SK-N-SH treated with all-trans-retinoic acid at 6 μM for 48 hours (cell line): ENCODE measurements around the gene KISS1.

ENCODE experiments used
- ATAC-seq: fragments of 200-7000 bp; cut with Tn5 transposase; 3 replicates; pipeline ENCODE4 v1.9.1; 2020; ENCODE audit warnings: mild to moderate bottlenecking, moderate library complexity
- ARNTL ChIP-seq: fragments of 450-650 bp; formaldehyde crosslinking; IDR thresholded peaks from 2 replicates; pipeline ENCODE4 v1.5.0; 2020; ENCODE audit warnings: low read depth, mild to moderate bottlenecking, moderate library complexity, borderline replicate concordance
- CREB5 ChIP-seq: fragments of 250-450 bp; sonication (Bioruptor Pico); IDR thresholded peaks from 2 replicates; pipeline ENCODE4 v1.5.1; 2020; ENCODE audit warnings: low read depth, mild to moderate bottlenecking, moderate library complexity
- CSDC2 ChIP-seq: fragments of 250-450 bp; sonication (Bioruptor Pico); IDR thresholded peaks from 2 replicates; pipeline ENCODE4 v1.5.0; 2020; ENCODE audit warnings: mild to moderate bottlenecking, moderate library complexity
- CSRNP3 ChIP-seq: fragments of 250-450 bp; sonication (Bioruptor Pico); IDR thresholded peaks from 2 replicates; pipeline ENCODE4 v1.5.1; 2021; ENCODE audit warnings: mild to moderate bottlenecking, moderate library complexity
- ESRRG ChIP-seq: fragments of 250-450 bp; sonication (Bioruptor Pico); IDR thresholded peaks from 2 replicates; pipeline ENCODE4 v1.6.1; 2021; ENCODE audit warnings: mild to moderate bottlenecking
- GLIS3 ChIP-seq: fragments of 250-450 bp; sonication (Bioruptor Pico); IDR thresholded peaks from 2 replicates; pipeline ENCODE4 v1.5.0; 2020; ENCODE audit warnings: mild to moderate bottlenecking, moderate library complexity
- ISL1 ChIP-seq: fragments of 250-450 bp; sonication (Bioruptor Pico); IDR thresholded peaks from 2 replicates; pipeline ENCODE4 v2.1.2; 2022; ENCODE audit warnings: mild to moderate bottlenecking, moderate library complexity
- OSR1 ChIP-seq: fragments of 250-450 bp; sonication (Bioruptor Pico); IDR thresholded peaks from 2 replicates; pipeline ENCODE4 v1.8.0; 2022; ENCODE audit warnings: moderate library complexity, mild to moderate bottlenecking, inconsistent platforms
- PATZ1 ChIP-seq: fragments of 250-450 bp; sonication (Bioruptor Pico); IDR thresholded peaks from 2 replicates; pipeline ENCODE4 v1.8.0; 2020; ENCODE audit warnings: mild to moderate bottlenecking, moderate library complexity, borderline replicate concordance
- POU6F1 ChIP-seq: fragments of 250-450 bp; sonication (Bioruptor Pico); IDR thresholded peaks from 2 replicates; pipeline ENCODE4 v1.8.0; 2021; ENCODE audit warnings: low read depth, mild to moderate bottlenecking, moderate library complexity, borderline replicate concordance
- PPARA ChIP-seq: fragments of 250-450 bp; sonication (Bioruptor Pico); IDR thresholded peaks from 2 replicates; pipeline ENCODE4 v1.5.0; 2020; ENCODE audit warnings: mild to moderate bottlenecking, borderline replicate concordance
- RARB ChIP-seq: fragments of 250-450 bp; sonication (Bioruptor Pico); IDR thresholded peaks from 2 replicates; pipeline ENCODE4 v1.8.0; 2021; ENCODE audit warnings: mild to moderate bottlenecking, moderate library complexity
- TCF4 ChIP-seq: fragments of 250-450 bp; sonication (Bioruptor Pico); IDR thresholded peaks from 2 replicates; pipeline ENCODE4 v1.8.0; 2021; ENCODE audit warnings: mild to moderate bottlenecking, moderate library complexity, borderline replicate concordance
- TOX ChIP-seq: fragments of 250-450 bp; sonication (Bioruptor Pico); IDR thresholded peaks from 2 replicates; pipeline ENCODE4 v1.8.0; 2021; ENCODE audit warnings: mild to moderate bottlenecking, moderate library complexity, borderline replicate concordance
- ZC3H10 ChIP-seq: fragments of 250-450 bp; sonication (Bioruptor Pico); IDR thresholded peaks from 2 replicates; pipeline ENCODE4 v1.5.1; 2021; ENCODE audit warnings: mild to moderate bottlenecking, moderate library complexity
- ZFP3 ChIP-seq: fragments of 250-450 bp; sonication (Bioruptor Pico); IDR thresholded peaks from 2 replicates; pipeline ENCODE4 v1.5.0; 2020; ENCODE audit warnings: mild to moderate bottlenecking, moderate library complexity
- ZFP30 ChIP-seq: fragments of 450-650 bp; formaldehyde crosslinking; IDR thresholded peaks from 2 replicates; pipeline ENCODE4 v1.5.0; 2022; ENCODE audit warnings: mild to moderate bottlenecking, moderate library complexity
- ZNF565 ChIP-seq: fragments of 450-650 bp; formaldehyde crosslinking; conservative IDR thresholded peaks from 2 replicates; pipeline ENCODE4 v1.5.0; 2020; ENCODE audit warnings: low read depth, mild to moderate bottlenecking, moderate library complexity
- ZNF70 ChIP-seq: fragments of 450-650 bp; formaldehyde crosslinking; IDR thresholded peaks from 2 replicates; pipeline ENCODE4 v1.5.0; 2020; ENCODE audit warnings: mild to moderate bottlenecking, moderate library complexity
- ZNF8 ChIP-seq: fragments of 450-650 bp; formaldehyde crosslinking; IDR thresholded peaks from 2 replicates; pipeline ENCODE4 v1.5.0; 2020; ENCODE audit warnings: mild to moderate bottlenecking, moderate library complexity

KISS1 gene

GRCh38 chr1:204206121-204206520, 9.8 kb upstream of the KISS1 start:
- ATAC-seq: 0 out of 3 replicates have a peak, but pooled peaks have one; percentile 23
- TF ChIP-seq PATZ1: no peak
- TF ChIP-seq RARB: no peak
- TF ChIP-seq TOX (CRISPR knock-in tag): no peak

- no peak for ATAC-seq
- TF ChIP-seq OSR1 (CRISPR knock-in tag) (no peak), ARNTL (CRISPR knock-in tag) (no peak), RARB (no peak), ISL1 (CRISPR knock-in tag) (no peak)
Observed at GRCh38 chr1:204205486-204205885, 9.2 kb upstream of the KISS1 start.

GRCh38 chr1:204204944-204205343, 8.7 kb upstream of the KISS1 start:
- ATAC-seq: no peak
- no peak for TF ChIP-seq ZFP3 (CRISPR knock-in tag)

GRCh38 chr1:204203206-204203767, 7.0 kb upstream of the KISS1 start:
- no peak for ATAC-seq
- no peak for TF ChIP-seq PPARA (CRISPR knock-in tag)
- TF ChIP-seq PATZ1: no peak
- no peak for TF ChIP-seq ZNF8 (CRISPR knock-in tag)
- TF ChIP-seq CREB5 (CRISPR knock-in tag): no peak
- TF ChIP-seq ISL1 (CRISPR knock-in tag): no peak
- no peak for TF ChIP-seq TOX (CRISPR knock-in tag)
- no peak for TF ChIP-seq ZNF70 (CRISPR knock-in tag)
- TF ChIP-seq ARNTL (CRISPR knock-in tag): no peak
- no peak for TF ChIP-seq ZC3H10 (CRISPR knock-in tag)
- TF ChIP-seq GLIS3 (CRISPR knock-in tag): no peak
- no peak for TF ChIP-seq OSR1 (CRISPR knock-in tag)
- TF ChIP-seq CSRNP3: no peak
- TF ChIP-seq ZNF565 (CRISPR knock-in tag): no peak
- no peak for TF ChIP-seq POU6F1
- TF ChIP-seq RARB: no peak
- TF ChIP-seq ESRRG (CRISPR knock-in tag): no peak
- no peak for TF ChIP-seq CSDC2 (CRISPR knock-in tag)

GRCh38 chr1:204202481-204202880, 6.2 kb upstream of the KISS1 start:
- ATAC-seq: no peak
- TF ChIP-seq POU6F1: no peak
- TF ChIP-seq CREB5 (CRISPR knock-in tag): no peak
- TF ChIP-seq ZC3H10 (CRISPR knock-in tag): no peak
- TF ChIP-seq CSDC2 (CRISPR knock-in tag): no peak
- TF ChIP-seq ZFP3 (CRISPR knock-in tag): no peak
- no peak for TF ChIP-seq ZFP30
- TF ChIP-seq TCF4 (CRISPR knock-in tag): no peak
- no peak for TF ChIP-seq ZNF565 (CRISPR knock-in tag)
- no peak for TF ChIP-seq OSR1 (CRISPR knock-in tag)
